GM21423 (cell line): ENCODE measurements around the gene HUNK.

ENCODE experiments used
- ATAC-seq: cut with Tn5 transposase; IDR thresholded peaks from one replicate; pipeline ENCODE4 v1.9.1; 2021; ENCODE audit warnings: mild to moderate bottlenecking, moderate library complexity; ENCODE audit not compliant: unreplicated experiment

The HUNK gene

DNA sequence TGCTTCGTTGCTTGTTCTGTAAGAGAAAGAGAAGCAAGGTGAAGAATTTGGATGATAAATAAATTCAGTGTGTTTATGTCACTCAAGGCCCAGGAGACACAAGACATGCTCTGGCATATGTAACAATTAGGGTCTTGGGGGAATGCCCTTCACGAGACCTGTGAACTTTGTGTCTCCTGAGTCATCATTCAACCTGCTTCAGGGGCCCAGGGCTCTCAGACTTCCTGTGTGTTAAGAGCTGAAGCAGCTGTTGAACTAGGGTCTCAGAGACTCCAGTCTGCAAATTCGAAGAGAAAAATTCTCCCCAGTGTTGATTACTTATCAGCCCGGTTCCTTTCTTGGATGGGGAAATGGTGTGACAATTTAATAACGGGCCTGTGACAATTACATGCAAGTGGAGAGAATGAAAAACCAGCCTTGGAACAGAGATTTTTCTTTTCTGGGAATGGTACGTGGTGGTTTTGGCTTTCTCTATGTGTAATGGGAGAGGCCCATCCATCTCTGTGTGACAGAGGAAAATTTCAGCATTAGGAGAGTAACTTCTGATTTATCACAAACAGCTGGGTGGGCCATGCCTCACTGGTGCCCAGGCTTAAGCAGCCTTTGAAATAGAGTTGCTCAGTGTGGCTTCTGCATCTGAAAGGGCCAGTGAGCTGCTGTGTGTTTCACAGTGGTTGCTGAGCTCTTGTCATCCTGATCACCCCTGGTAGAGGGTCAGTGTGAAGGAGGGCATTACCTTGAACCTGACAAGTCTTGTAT lies 22.4 kb downstream of the HUNK start:
- no peak for ATAC-seq

DNA sequence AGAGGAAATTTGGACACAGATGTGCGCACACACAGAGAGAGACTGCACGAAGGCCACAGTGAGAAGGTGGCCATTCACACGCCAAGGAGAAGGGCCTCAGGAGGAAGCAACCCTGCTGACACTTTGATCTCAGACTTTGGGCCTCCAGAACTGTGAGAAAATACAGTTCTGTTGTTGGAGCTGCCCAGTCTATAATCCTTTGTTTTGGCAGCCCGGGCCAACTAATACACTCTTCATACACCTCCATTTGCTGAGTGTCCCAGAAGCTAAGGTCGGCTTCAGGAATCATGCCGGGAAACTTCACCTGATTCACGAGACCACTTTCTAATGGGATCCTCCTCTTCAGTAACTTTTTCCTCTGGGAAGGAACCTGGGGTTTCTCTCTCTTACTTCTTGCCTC lies 23.2 kb downstream of the HUNK start:
- ATAC-seq = no peak

DNA sequence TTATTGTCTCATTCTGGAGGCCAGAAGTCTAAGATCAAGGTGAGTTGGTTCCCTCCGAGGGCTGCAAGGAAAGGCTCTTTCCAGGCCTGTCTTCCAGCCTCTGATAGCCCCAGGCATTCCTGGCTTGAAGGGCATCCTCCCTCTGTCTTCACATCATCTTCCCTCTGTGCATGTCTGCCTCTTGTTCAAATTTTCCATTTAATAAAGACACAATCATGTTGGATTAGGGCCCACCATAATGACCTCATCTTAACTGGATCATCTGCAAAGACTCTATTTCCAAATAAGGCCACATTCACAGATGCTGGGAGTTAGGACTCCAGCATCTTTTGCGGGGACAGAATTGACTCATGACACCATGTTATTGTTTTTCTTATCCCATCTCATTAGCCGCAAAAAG lies 24.5 kb downstream of the HUNK start:
- ATAC-seq = no peak

DNA sequence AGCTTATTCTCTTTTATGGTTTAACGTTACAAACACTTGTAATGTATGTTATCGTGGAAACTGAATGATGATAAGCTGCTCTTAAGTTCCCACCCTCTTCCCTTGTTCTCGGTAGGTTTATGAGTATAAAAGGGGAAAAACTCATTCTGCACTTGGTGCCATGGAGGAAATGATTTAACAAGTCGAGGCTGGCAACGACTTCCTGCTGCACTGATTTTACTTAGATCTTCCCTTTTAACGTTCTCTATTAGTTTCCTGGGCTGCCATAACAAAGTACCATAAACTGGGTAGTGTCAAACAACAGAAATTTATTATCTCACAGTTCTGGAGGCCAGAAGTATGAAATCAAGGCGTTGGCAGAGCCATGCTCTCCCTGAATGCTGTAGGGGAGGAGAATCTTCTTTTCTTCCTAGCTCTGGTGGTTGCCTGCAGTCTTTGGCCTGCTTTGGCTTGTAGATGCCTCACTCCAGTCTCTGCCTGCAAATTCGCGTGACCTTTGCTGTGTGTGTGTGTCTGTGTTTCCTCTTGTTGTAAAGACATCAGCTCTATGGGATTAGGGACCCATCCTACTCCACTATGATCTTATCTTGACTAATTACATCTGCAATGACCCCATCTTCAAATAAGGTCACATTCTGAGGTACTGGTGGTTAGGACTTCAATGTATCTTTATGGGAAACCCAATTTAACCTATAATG lies 26.3 kb downstream of the HUNK start:
- no peak for ATAC-seq

DNA sequence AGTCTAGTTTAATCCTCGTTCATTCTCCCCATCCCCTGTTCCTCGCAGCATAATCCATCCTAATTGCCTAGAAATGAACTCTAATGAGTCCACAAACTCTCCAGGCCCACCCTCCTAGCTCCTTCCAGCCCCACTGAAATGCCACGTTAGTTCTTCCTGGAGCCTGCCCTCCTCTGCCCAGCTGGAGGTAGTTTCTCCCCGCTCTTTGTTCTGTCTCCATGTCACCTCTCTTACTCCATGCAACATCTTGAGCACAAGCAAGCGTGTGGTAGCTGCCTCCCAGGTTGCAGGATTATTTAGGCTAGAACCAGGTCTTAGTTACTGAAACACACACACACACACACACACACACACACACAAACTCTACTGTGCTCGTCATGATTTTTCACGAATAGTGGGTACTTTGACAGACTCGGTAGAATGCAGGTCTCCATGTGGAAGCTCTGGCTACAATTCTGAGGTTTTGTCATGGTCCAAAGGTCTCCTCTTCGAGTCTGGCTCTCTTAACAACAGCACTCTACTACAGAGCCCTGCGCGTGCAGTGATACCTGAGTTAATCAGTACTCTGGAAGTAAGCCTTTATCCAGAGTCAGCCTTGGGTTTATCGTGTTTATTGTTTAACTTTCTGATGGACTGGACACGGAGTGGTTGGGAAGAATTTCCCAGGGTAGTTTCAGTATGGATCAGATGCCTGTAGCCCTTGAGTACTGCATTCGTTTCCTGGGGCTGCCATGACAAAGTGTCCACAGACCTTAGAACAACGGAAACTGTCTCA lies 27.5 kb downstream of the HUNK start:
- no peak for ATAC-seq

DNA sequence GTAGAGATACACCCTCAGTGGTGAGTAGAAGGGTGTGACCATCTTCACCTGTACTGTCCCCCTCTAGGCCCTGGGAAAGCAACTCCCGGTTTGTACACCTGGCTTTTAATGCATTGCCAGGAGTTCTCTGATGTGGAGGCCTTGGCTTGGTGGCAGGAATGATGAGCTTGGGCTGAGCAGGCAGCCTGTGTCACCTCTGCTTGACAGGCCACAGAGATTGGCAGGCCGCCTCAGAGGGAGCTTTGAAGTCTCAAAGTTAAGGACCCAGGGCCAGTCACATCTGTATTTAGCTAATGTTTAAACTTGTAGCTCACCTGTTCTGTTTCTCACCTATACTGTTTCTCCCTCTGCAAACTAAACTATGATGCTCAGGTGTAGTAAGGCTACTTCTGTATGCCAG lies 28.5 kb downstream of the HUNK start:
- no peak for ATAC-seq

DNA sequence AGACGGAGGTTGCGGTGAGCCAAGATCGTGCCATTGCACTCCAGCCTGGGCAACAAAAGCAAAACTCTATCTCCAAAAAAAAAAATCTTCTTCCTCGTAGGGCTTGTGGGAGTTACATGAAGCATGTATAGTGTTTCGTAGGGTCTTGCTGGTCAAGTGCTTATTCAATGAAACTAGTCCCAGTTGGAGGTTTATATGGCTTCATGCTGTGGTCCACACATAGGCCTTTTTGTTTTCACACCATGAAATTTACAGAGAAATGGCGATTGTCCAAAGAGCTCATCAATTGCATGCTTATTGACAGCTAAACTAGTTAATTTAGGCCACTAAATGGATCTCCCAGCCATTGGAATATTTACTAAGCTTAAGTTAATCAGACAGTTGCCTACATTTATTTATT lies 29.6 kb downstream of the HUNK start:
- ATAC-seq = no peak

DNA sequence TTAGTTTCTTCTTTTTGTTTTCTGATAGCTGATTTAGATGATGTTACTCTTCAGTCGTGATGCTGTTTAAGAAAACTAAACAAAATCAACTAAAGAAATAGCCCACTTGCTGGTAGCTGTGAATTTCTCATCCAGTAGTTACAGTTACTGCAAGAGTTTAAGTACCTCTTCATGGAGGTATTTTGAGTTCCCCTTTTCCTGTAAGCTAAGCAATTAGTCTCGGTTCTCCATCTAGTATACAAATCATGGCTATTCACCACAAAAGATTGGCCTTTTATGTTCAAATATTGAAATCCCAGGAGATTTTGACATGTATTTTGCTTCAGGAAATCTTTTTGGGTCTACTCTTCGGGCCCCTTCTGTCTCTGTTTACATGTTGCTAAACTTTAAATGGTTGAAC lies 31.1 kb downstream of the HUNK start:
- ATAC-seq = no peak

DNA sequence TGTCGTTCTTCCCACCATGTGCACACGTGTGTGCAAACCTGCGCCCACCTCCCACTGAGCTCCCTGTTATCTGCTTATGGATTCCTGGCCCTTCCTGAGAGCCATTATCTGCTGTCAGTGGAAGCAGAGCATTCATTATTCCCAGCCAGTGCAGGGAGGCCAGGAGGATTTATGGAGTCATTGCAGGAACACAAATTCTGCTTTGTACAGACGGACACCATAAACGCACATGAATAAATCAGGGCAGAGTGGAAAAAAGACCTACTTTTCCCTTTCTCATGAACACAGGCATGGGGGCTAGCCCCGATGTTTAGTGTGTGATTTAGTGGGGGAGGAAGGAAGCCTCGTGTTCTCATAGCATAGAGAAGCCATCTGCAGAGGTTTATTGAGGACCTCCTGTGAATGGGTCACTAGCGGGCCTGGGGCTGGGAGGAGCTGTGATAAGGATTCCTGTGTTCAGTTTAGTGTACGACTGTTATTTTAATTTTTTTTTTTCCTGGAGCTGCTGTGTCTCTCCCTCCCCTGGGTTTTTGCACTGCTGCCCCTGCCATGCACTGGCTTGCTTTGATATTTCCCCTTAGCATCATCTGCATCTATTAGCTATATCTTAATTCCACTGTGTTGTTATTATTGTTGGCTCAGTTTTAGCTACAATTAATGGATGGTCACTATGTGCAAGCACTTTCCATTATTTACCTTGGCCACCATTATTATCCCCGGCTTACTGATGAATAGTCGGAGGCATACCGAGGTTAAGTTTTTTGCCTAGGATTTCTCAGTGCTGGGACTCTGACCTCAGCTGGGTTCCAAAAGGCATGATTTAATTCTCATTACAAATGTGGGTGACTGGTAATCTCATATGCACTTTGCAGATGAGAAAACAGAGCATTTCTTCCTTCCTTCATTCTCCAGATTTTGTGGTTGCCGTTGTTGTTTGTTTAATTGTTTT lies 33.0 kb downstream of the HUNK start:
- ATAC-seq = no peak

DNA sequence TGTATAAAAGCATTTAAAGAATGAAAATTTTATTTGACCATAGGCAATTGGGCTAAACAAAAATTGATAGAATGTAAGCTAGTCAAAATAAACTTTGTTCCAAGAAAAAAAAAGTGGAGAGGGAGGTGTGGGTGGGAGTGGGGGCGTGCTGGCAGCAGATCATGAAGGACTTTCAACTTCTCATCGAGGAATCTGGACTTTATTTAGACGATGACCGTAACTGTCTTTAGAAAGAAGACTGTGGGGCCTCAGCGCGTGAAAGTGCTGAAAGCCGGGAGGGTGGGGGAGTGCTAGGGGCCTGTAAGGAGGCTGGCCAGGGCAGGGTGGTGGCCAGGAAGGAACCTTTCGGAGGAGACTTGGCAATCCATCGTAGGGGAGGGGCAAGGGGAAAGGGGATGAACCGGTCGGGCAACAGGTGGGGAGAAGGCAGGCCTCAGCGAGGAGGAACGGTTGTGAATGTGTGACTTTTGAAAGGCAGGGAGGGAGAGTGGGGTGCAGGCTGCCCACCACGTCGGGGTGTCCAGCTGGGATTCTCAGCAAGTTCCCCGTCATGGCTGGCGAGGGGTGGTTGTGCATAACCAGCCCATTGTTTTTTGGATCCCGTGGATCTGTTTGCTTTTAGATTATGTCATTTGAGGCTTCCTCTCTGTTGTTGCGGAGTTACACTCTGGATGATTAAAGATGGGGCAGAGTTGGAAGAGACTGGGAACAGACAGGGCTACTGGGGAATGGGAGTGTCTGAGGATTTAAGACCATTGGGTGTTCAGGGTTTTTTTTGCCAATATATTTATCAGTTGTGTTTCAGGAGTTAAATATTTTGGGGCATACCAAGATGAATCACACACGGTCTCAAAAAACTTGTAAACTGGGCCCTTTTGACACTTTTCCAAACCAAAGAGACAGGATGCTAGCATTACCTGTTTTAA lies 35.5 kb downstream of the HUNK start:
- ATAC-seq = no peak

DNA sequence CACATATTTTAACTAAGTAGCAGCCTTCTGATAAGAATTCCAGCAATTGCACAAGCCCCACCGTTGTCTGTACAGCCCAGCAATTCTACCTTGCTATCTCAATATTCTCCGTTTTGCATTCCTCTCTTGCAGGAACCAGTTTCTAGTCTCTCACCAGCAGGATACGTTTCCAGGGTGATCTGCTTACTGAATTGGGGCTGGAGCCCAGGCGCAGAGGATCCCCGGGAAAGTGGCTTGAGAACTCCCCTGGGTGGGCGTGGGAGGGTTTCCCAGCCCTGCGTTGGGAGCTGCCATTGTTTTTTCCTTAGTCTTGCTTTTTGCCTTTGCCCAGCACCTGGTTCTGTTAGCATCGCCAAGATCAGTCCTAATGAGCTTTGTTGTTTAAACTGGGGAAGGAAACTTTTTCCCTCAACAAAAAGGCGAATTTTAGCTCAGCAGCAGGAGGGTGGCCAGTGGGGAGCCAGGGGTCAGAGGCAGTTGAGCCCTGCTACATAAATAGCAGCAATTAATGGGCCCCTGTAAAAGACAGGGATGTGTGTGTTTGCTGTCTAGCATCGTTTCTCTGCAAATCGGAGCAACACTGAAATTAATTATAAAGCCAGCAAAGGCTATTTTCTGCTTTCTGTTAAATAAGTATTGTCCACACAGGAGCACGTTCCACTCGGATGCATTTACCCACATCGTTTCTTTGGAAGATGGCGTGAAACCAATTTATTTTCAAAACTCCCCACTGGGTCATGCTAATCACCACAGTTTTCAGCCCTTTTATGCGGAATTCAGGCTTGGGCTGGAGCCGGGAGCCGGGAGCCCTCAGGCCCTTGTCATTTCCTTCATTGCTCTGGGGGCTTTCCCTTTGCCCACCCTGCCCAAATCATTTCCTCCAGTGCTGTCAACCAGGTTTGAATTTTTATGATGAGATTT lies 36.6 kb downstream of the HUNK start:
- ATAC-seq = no peak

DNA sequence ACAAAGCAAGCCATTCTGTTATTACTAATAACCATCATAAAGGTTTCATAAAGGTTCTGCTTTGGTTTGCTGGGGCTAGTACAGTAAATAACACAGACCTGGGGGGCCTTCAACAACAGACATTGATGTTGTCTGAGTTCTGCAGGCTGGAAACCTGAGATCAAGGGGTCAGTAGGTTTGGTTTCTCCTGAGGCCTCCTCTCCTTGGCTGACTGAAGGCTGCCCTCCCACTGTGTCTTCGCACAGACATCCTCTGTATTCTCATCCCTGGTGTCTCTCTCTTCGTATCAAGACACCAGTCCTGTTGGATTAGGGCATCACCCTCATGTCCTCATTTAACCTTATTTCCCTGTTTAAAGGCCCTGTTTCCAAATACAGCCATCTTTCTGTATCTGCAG lies 37.3 kb downstream of the HUNK start:
- ATAC-seq = no peak

DNA sequence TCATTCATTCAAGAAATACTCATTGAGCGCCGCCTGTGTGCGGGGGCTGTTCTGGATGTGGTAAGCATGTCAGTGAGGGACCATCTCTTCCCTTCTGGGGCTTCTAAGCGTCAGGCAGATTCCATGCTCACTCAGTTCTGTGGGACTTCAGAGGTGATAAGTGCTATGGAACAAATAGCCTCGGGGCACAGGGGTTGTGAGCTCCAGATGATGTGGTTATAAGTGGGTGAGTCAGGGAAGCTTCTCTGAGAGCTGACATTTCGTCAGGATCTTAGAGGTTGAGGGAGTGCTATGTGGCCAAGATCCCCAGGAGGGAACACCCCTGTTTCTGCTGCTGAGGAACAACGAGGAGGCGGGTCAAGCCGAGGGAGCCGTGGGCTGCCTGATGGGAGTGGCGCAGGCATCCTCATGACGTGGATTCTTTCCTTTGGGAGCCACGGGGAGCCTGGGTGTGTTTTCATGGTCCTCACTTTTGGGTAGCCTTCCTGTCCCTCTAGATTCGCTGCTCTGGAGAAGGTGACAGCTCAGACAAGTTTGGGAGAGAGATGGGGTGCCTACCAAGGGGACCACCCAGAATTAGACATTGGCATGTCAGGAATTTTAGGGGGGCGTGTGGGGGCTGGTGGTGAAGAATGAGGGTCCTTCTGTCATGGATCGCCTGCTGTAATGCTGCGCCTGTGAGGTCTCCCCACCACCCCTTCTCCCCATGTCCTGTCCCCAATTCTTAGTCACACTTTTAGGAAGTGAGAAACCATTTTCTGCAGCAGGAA lies 38.5 kb downstream of the HUNK start:
- ATAC-seq = no peak

DNA sequence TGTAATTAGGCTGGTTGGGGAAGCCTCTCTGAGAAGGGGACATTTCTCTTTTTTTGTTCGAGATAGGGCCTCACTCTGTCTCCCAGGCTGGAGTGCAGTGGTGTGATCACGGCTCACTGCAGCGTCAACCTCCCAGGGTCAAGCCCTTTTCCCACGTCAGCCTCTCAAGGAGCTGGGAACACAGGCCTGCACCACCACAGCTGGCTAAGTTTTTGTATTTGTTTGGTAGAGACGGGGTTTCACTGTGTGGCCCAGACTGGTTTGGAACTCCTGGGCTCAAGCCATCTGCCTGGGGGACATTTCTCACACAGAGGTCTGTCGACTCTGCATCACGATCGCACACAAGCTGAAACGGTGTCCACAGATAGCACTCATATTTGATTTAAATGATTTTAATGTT lies 39.7 kb downstream of the HUNK start:
- no peak for ATAC-seq

DNA sequence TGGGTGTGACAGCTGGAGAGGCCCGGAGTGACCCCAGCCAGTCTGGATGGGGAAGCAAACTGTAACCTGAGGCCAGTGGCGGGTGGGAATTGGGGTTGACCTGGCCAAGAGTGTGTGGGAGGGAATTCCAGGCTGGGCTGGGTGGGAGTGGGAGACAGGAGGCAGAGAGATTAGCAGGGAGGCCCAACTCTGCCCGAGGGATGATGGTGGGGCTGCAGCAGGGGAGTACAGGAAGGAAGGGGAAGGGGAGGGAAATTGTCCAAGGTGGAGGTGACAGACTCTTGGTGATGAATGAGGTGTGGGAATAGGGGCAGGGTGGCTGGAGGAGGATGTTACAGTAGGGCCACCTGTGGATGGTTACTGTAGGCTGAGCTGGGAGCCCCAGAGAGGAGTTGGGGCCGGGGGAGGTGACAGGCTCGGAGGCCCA lies 40.4 kb downstream of the HUNK start:
- ATAC-seq = no peak

DNA sequence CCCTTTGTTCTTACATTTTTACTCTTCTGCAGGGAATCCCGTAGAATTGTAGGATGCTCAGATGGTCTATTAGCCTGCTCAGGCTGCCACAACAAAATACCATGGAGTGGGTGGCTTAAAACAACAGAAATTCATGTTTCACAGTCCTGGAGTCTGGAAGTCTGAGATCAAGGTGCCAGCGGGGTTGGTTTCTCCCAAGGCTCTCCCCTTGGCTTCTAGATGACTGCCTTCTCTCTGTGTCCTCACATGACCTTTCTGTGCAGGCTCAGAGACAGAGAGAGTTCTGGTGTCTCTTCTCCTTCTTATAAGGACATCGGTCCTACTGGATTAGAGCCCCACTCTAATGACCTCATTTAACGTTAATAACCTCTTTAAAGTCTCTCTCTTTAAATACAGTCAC lies 41.7 kb downstream of the HUNK start:
- ATAC-seq = no peak

DNA sequence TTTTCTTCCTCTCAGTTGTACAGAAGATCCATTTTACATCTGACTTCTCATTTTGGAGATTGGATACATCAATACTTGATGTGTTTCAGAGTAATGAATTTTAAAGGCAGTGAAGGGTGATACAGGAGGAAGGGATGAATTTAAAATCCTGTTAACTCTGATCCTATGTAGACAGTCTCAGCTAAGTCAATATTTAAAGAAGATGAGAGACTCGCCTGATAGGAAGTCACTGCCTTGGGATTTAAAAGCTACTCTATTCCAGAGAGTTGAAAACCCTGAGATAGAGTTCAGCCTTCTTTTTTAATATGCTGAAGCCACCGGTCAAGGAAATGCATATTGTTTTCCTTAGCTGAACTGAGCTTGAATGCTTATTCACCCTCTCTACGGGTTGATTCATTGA lies 42.7 kb downstream of the HUNK start:
- no peak for ATAC-seq

DNA sequence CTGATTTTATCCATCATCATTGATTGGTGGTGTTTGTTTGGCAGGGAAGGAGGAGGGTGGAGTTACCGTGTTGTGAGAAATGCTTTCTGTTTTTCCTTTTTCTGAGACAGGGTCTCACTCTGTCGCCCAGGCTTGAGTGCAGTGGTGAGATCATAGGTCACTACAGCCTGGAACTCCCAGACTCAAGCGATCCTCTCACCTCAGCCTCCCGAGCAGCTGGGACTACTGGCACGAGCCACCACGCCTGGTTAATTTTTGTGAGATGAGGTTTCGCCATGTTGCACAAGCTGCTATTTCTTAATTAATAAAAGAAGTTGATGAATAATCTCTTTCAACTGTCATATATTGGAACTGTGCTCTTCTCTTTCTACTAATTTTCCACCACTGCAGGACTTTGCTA lies 44.3 kb downstream of the HUNK start:
- no peak for ATAC-seq
